Karpas-422 (cell line): ENCODE measurements around the gene SPRYD7. TPM values are rescaled to one million over a fixed set of nuclear protein-coding genes. Genes with fewer than 3 reads are reported as not detected.
A peak's percentile ranks its signal among the peaks of the same experiment; 100 is the strongest.

Experiments used
- DNase-seq: peaks from one replicate; pipeline ENCODE4 v3.0.0-alpha.2; 2015
- H2AFZ ChIP-seq: fragments of 200-600 bp; sonication (generic); 2 replicates; pipeline ENCODE4 v1.6.1; 2014; ENCODE audit warnings: antibody characterized with exemption, low read length, mixed read lengths
- H3K27ac ChIP-seq: fragments of 200-600 bp; sonication (generic); 2 replicates; pipeline ENCODE4 v1.5.1; 2014; ENCODE audit warnings: mild to moderate bottlenecking, low read length, moderate library complexity
- H3K27me3 ChIP-seq: fragments of 200-600 bp; sonication (generic); 2 replicates; pipeline ENCODE4 v1.6.1; 2014; ENCODE audit warnings: low read length, mixed read lengths
- H3K36me3 ChIP-seq: fragments of 200-600 bp; sonication (generic); 2 replicates; pipeline ENCODE4 v1.6.1; 2014; ENCODE audit warnings: low read length, mixed read lengths; ENCODE audit not compliant: insufficient read depth
- H3K4me1 ChIP-seq: fragments of 200-600 bp; sonication (generic); 2 replicates; pipeline ENCODE4 v1.6.1; 2014; ENCODE audit warnings: mild to moderate bottlenecking, low read length, mixed read lengths
- H3K4me2 ChIP-seq: fragments of 200-600 bp; sonication (generic); 2 replicates; pipeline ENCODE4 v1.6.1; 2014; ENCODE audit warnings: low read length, low read depth, mild to moderate bottlenecking; ENCODE audit not compliant: poor library complexity, severe bottlenecking
- H3K4me3 ChIP-seq: fragments of 200-600 bp; sonication (generic); 2 replicates; pipeline ENCODE4 v1.5.1; 2014; ENCODE audit warnings: mild to moderate bottlenecking, antibody characterized with exemption, low read length, mixed read lengths
- H3K79me2 ChIP-seq: fragments of 200-600 bp; sonication (generic); 2 replicates; pipeline ENCODE4 v1.6.1; 2014; ENCODE audit warnings: mild to moderate bottlenecking, low read length, mixed read lengths
- H3K9ac ChIP-seq: fragments of 200-600 bp; sonication (generic); 2 replicates; pipeline ENCODE4 v1.6.0; 2014; ENCODE audit warnings: low read length
- H3K9me2 ChIP-seq: fragments of 200-600 bp; sonication (generic), shearing (Covaris generic); replicated peaks from 2 replicates; pipeline ENCODE4 v1.6.0; 2014; ENCODE audit warnings: mild to moderate bottlenecking, low read length, moderate library complexity; ENCODE audit not compliant: insufficient read depth
- H3K9me3 ChIP-seq: fragments of 300-700, 200-600 bp; sonication (generic); 2 replicates; pipeline ENCODE4 v1.6.1; 2014; ENCODE audit warnings: low read length, mixed read lengths
- H4K20me1 ChIP-seq: fragments of 200-600 bp; sonication (generic); 2 replicates; pipeline ENCODE4 v1.6.1; 2014; ENCODE audit warnings: mild to moderate bottlenecking, antibody characterized with exemption, low read length, low read depth; ENCODE audit not compliant: insufficient read depth
- small RNA-seq: library from RNA; depleted of rRNA; stranded (forward); fragments of <200 nt; gene quantifications from one replicate; pipeline ENCODE3, GENCODE V24; 2014
- total RNA-seq: library from RNA; depleted of rRNA; stranded (reverse); fragments of >200 nt; shearing (Covaris generic); gene quantifications from 2 replicates; pipeline ENCODE4 v1.2.3, GENCODE V29; 2014; ENCODE audit warnings: low replicate concordance; rRNA removed

Gene SPRYD7
- total RNA-seq, 1 experiment from 2014 or later: 14.1 TPM

DNA sequence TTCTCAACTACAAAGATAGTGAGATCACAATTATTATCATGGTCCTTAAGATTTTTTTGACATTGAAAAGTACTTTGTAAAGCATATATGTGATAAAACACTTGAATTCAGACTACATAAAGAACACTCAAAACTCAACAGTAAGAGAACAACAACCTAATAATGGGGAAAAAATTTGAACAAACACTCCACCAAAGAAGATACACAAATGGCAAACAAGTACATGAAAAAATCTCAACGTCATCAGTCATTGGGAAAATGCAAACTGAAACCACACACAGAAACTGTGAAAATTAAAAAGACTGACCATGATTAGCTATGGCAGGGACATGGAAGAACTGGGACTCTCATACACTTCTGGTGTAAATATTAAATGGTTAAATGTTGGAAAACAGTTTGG, 70.9 kb downstream of the SPRYD7 start:
- Histone ChIP-seq H3K4me3 (no peak overlapping the region), H3K9ac (no peak overlapping the region), H3K9me3 (no peaks in the 10 kb centered on the region), H3K27ac (no peak overlapping the region), H2AFZ (no peak overlapping the region), H3K79me2 (no peaks in the 10 kb centered on the region), H4K20me1 (no peaks in the 10 kb centered on the region), H3K27me3 (no peaks in the 10 kb centered on the region), H3K4me1 (no peaks in the 10 kb centered on the region), H3K36me3 (no peaks in the 10 kb centered on the region), H3K4me2 (no peak overlapping the region), H3K9me2 (no peaks in the 10 kb centered on the region)
- DNase-seq: no peak

DNA sequence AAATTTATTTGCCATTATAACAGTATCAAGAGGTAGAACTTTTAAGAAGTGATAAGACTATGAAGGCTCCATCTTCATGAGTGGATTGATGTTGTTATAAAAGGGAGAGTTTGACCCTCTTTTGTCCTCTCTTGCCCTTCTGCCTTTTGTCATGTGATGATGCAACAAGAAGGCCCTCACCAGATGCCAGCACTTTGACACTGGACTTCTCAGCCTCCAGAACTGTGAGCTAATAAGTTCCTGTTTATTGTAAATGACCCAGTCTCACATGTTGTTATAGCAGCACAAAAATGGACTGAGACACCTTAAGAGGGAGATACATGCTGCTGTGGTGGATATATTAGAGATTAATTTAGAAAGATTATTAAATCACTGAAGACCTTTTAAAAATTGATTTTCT, 71.6 kb downstream of the SPRYD7 start:
- Histone ChIP-seq H3K4me1 (no peaks in the 10 kb centered on the region), H3K9ac (no peak overlapping the region), H3K4me3 (no peak overlapping the region), H3K27ac (no peak overlapping the region), H3K36me3 (no peaks in the 10 kb centered on the region), H3K9me2 (no peaks in the 10 kb centered on the region), H2AFZ (no peak overlapping the region), H3K9me3 (no peaks in the 10 kb centered on the region), H3K27me3 (no peaks in the 10 kb centered on the region), H3K4me2 (no peak overlapping the region), H3K79me2 (no peaks in the 10 kb centered on the region), H4K20me1 (no peaks in the 10 kb centered on the region)
- DNase-seq: no peak

Small RNA genes lying within 50 kb of the gene (small RNA-seq; reads per million reads assigned to genes)
- gene RNY4P30: not detected
- gene RNY4P9: 5.0 reads per million, percentile 80 among the genes with 10 or more reads in this experiment

Other genes with a start within 250 kb of the SPRYD7 start
- gene EBPL, start 244.9 kb downstream of the SPRYD7 start, total RNA-seq: 175 and 183 TPM in 2 replicates
- 17.9 and 44.3 TPM in 2 replicates for gene KPNA3, start 143.7 kb downstream of the SPRYD7 start, total RNA-seq
- gene TRIM13, start 60.7 kb upstream of the SPRYD7 start, total RNA-seq: 17.5 and 18.2 TPM in 2 replicates
- 3.4 and 4.5 TPM in 2 replicates for gene KCNRG, start 79.1 kb upstream of the SPRYD7 start, total RNA-seq